GM21825 (cell line): ENCODE measurements around the gene SPATA2L.
A peak's percentile ranks its signal among the peaks of the same experiment; 100 is the strongest.
"Not testable (repeated sequence)": the region's sequence is repeated elsewhere in the genome, so short reads cannot be mapped to it uniquely, and the experiment has no call there.

ENCODE experiments used
- ATAC-seq: cut with Tn5 transposase; IDR thresholded peaks from one replicate; pipeline ENCODE4 v1.9.1; 2021; ENCODE audit warnings: mild to moderate bottlenecking, moderate library complexity; ENCODE audit not compliant: unreplicated experiment

SPATA2L gene

DNA sequence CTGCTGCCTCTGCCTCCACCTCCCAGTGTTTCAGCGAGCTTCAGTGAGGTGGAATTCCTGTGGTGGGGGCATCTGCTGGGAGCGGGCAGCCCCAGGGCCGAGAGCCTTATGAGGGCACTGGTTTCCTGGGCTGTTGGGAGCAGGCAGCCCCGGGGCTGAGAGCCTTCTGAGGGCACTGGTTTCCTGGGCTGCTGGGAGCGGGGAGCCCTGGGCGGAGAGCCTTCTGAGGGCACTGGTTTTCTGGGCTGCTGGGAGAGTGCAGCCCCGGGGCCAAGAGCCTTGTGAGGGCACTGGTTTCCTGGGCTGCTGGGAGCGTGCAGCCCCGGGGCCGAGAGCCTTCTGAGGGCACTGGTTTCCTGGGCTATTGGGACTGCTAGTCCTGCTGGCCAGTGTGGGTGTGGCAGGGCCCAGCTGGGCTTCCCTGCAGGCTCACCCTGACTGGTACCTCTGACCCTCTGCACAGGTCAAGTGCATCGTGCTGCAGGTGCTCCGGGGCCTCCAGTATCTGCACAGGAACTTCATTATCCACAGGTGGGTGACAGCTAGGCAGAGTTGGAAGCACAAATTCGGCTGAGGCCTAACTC, 9.4 kb downstream of the SPATA2L start:
- ATAC-seq: no peak

GRCh38 chr16:89691231-89691985, 10.1 kb downstream of the SPATA2L start:
- ATAC-seq: no peak

DNA sequence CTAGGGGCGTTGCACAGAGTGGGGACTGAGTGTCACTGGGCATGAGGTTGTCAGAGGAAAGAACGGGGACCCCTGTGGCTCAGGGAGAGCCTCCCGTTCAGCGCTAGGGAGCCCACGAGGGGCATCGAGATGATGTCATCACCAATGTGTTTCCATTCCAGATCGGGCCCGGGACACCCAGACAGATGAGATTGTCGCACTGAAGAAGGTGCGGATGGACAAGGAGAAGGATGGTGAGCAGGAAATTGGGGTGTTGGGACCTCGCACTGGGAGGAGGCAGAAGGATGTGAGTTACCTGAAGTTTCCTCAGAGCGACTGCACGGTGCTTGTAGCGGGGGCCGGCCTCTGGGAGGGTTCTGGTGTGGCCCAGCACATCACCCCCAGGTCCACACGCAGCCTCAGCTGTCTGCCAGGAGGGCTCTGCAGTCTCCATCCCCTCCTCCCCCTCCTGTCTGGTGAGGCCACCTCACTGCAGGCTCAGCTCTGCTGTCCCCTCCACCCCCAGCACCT, 11.1 kb downstream of the SPATA2L start:
- ATAC-seq: no peak

DNA sequence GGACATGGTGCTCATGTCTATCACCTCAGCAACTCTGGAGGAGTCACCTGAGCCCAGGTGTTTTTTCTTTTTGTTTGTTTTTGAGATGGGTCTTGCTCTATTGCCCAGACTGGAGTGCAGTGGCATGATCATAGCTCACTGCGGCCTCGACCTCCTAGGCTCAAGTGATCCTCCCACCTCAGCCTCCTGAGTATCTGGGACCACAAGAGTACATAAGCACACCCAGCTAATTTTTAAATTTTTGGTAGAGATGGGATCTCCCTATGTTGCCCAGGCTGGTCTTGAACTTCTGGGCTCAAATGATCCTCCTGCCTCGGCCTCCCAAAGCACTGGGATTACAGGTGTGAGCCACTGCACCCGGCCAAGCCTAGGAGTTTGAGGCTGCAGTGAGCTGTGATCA, 11.9 kb downstream of the SPATA2L start:
- ATAC-seq: not testable (repeated sequence)

DNA sequence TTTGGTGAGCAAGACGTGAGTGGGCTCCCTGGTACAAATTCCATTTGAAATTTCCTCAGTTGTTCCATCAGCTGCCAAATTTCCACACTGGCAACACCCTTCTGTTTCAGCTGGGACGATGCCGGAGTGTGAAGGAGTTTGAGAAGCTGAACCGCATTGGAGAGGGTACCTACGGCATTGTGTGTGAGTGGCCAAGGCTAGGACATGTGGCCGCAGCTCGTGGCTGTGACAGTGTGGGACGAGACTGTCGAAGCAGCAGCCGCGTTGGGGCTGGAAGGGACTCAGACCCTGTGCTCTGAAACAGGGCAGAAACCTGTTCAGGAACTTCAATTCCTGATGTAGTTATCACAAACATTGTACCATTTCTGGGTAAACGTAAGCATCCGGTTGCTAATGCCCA, 12.4 kb downstream of the SPATA2L start:
- ATAC-seq: no peak

DNA sequence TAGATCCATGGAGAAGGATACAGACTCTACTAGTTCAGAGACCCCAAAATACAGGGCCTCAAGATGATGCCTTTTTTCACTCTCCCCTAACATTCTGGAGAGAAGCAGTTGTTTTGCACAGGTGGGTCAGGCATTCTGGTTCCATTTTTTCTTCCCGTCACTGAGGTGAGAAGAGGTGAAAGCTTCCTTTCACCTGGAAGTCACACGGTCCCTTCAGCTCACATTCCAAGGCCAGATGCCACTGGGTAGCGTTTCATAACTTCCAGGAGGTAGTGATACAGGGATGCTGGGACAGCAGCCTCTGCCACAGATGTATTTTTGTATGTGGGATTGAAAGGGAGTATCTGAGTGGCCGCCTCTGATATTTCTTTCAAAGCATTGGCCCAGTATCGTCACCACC, 13.1 kb downstream of the SPATA2L start:
- no peak for ATAC-seq

- peak; percentile 38 for ATAC-seq
These were observed 14.2 kb downstream of the SPATA2L start for GRCh38 chr16:89687092-89687940.

- peak; percentile 65 for ATAC-seq
These were observed 14.9 kb downstream of the SPATA2L start, which contains the start of gene CDK10 for GRCh38 chr16:89686520-89687091. Gene CDK10 (plus strand): TSS chr16:89686689. CDS start chr16:89686711, 22 bp downstream.

GRCh38 chr16:89685916-89686315, 15.6 kb downstream of the SPATA2L start:
- no peak for ATAC-seq

DNA sequence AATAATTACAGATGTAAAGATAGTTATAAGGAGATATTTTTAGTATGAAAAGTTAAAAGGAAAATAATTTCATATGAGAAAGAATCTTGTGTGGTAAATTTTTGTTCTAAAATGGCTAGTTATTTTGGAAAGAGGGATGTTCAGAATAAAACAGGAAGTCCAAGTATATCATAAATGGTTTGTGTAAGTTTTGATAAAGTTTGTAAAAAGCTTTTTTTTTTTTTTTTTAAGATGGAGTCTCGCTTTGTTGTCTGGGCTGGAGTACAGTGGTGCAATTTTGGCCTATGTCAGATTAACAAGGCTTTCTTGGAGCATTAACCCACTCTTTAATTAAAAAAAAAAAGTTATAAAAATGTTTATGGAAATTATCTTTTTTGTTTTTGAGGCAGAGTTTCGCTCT, 23.2 kb downstream of the SPATA2L start:
- no peak for ATAC-seq

DNA sequence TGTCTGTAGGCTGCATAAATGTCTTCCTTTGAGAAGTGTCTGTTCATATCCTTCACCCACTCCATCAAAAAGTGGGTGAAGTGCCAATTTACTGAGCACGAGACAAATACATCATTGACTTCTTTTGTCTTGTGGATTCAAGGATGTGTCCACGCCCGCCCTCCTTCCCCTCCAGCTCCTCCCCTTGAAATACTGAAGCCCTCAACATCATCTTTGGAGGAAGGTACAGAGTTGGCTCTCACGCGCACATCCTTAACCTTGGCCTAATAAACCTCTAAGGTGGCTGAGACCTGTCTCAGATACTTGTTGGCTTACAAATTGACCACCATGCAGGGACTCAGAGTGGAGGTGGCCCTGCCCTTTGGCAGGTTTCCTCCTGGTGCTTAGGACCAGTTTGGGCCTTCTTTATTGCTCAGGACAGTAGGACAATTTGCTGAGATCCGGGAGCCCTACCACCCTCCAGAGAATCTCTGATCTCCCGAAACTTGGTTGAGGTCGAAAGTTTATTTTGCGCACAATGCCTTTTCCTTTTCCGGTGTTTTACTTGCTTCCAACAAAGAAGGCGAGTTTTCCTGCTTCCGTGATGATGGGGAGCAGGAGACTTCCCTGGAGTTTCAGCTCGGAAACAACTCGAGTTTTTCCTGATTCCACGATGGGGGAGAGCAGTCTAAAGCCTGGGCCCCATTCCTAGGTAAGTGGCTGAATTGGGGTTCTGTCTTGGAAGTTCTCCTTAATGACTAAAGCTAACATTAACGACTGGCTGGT, 29.1 kb downstream of the SPATA2L start:
- no peak for ATAC-seq

- not testable (repeated sequence) for ATAC-seq
These were observed 29.9 kb downstream of the SPATA2L start for GRCh38 chr16:89671565-89671964.

DNA sequence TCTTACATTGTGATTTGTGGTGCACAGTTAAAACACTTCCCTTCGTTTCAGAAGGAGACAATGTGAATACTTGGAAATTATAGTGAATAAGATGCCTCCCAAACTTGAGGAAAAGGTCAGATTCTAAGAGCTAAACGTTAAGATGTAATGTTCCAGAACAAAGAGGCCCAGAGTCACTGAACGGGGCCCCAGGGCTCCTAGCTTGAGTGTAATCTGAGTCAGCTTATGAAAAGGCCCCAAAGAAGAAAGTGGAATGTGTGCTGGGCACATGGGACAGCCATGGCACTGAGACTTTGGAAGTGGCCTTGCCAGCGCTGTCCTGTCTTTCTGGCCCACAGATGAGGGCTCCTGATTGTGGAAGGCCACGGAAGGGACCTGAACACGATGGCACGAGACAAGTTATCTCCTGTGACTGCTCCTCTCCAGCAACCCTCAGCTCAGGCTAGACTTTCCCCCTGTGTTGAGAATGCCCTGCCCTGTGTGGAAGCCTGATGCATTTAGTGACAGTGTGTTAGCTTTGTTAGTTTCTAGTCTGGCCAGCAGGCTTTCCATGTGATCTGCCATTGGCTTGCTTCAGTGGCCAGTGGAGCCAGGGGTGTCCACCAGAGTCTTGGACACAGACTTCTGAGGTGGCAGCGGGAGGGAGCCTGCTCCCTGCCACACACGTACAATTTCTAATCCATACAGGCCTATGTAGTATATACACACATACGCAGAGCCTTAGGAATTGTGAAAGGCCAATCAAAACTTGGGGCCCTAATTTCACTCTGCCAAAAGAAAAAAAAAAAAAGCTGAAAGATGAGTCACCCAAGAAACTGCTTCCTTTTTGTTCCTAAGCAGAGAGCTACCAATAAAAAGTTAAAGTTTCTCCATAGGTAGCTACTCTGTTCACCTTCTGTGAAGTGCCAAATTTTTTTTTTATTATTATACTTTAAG, 30.7 kb downstream of the SPATA2L start:
- no peak for ATAC-seq

GRCh38 chr16:89669755-89670154, 31.8 kb downstream of the SPATA2L start:
- no peak for ATAC-seq

DNA sequence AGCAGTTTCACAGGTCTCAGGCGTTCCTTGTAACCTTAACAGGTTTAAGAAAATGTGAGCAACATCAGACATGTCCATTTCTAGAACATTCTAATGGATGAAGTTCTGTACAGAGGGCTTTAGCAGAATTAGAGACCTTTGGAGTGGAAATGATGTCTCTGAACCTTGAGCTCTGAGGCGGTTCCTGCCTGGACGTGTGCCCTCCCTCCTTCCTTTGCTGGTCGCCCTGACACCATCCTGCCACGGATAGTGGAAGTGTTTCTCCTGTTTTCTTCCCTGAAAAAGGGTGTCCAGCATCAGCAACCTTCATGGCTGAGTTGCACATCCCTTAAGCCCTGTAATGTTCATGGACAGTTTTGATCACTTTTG, 32.7 kb downstream of the SPATA2L start:
- no peak for ATAC-seq

- no peak for ATAC-seq
These were observed 33.9 kb downstream of the SPATA2L start for GRCh38 chr16:89667633-89668032.

- ATAC-seq: not testable (repeated sequence)
These were observed 34.5 kb downstream of the SPATA2L start for GRCh38 chr16:89667000-89667399.

- ATAC-seq: not testable (repeated sequence)
These were observed 37.3 kb downstream of the SPATA2L start for GRCh38 chr16:89664238-89664637.

DNA sequence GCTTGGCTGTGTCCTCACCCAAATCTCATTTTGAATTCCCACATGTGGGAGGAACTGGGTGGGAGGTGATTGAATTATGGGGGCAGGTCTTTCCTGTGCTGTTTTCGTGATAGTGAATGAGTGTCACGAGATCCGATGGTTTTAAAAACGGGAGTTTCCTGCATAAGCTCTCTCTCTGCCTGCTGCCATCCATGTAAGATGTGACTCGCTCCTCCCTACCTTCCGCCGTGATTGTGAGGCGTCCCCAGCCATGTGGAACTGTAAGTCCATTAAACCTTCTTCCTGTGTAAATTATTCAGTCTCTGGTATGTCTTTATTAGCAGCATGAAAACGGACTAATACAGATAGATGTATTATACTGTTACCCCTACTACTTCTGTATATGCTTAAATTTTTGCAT, 40.3 kb downstream of the SPATA2L start:
- ATAC-seq: no peak
